ENCODE results near the gene CLASRP.
"Not testable (repeated sequence)": the region's sequence is repeated elsewhere in the genome, so short reads cannot be mapped to it uniquely, and the experiment has no call there.

CLASRP gene

GRCh38 chr19:45100201-45100600 lies 61.4 kb downstream of the CLASRP start:
- in situ Hi-C loops (cut with HindIII; ENCODE audit: low sequenced_read_pairs): no loop called here

GRCh38 chr19:45100846-45101252 lies 62.0 kb downstream of the CLASRP start:
- in situ Hi-C loops (cut with HindIII; ENCODE audit: low sequenced_read_pairs): no loop called here

- in situ Hi-C loops (cut with HindIII; ENCODE audit: low sequenced_read_pairs): no loop called here
These were observed 63.0 kb downstream of the CLASRP start for GRCh38 chr19:45101806-45102205.

- in situ Hi-C loops (cut with HindIII; ENCODE audit: low sequenced_read_pairs): no loop called here
These were observed 63.6 kb downstream of the CLASRP start for GRCh38 chr19:45102481-45102880.

GRCh38 chr19:45103156-45103507 lies 64.3 kb downstream of the CLASRP start:
- in situ Hi-C loops (cut with HindIII; ENCODE audit: low sequenced_read_pairs): no loop called here

- in situ Hi-C loops (cut with HindIII; ENCODE audit: low sequenced_read_pairs): no loop called here
These were observed 64.9 kb downstream of the CLASRP start for GRCh38 chr19:45103508-45104319.

GRCh38 chr19:45104658-45105349 lies 66.0 kb downstream of the CLASRP start:
- in situ Hi-C loops (cut with HindIII; ENCODE audit: low sequenced_read_pairs): no loop called here

GRCh38 chr19:45106363-45106762 lies 67.5 kb downstream of the CLASRP start:
- in situ Hi-C loops (cut with HindIII; ENCODE audit: low sequenced_read_pairs): not testable (repeated sequence)

GRCh38 chr19:45107621-45108150 lies 68.8 kb downstream of the CLASRP start:
- in situ Hi-C loops (cut with HindIII; ENCODE audit: low sequenced_read_pairs): no loop called here

- in situ Hi-C loops (cut with HindIII; ENCODE audit: low sequenced_read_pairs): no loop called here
These were observed 72.0 kb downstream of the CLASRP start for GRCh38 chr19:45110851-45111266.

GRCh38 chr19:45112111-45112827 lies 73.4 kb downstream of the CLASRP start:
- in situ Hi-C loops (cut with HindIII; ENCODE audit: low sequenced_read_pairs): no loop called here

- in situ Hi-C loops (cut with HindIII; ENCODE audit: low sequenced_read_pairs): no loop called here
These were observed 74.8 kb downstream of the CLASRP start for GRCh38 chr19:45113628-45114027.

- in situ Hi-C loops (cut with HindIII; ENCODE audit: low sequenced_read_pairs): no loop called here
These were observed 75.3 kb downstream of the CLASRP start for GRCh38 chr19:45114116-45114515.

GRCh38 chr19:45115809-45116615 lies 77.2 kb downstream of the CLASRP start:
- in situ Hi-C loops (cut with HindIII; ENCODE audit: low sequenced_read_pairs): no loop called here

GRCh38 chr19:45117167-45117594 lies 78.3 kb downstream of the CLASRP start:
- in situ Hi-C loops (cut with HindIII; ENCODE audit: low sequenced_read_pairs): no loop called here

GRCh38 chr19:45117671-45118070 lies 78.8 kb downstream of the CLASRP start:
- in situ Hi-C loops (cut with HindIII; ENCODE audit: low sequenced_read_pairs): no loop called here

GRCh38 chr19:45118106-45118505 lies 79.3 kb downstream of the CLASRP start:
- in situ Hi-C loops (cut with HindIII; ENCODE audit: low sequenced_read_pairs): no loop called here

- in situ Hi-C loops (cut with HindIII; ENCODE audit: low sequenced_read_pairs): not testable (repeated sequence)
These were observed 79.9 kb downstream of the CLASRP start for GRCh38 chr19:45118591-45119355.

- in situ Hi-C loops (cut with HindIII; ENCODE audit: low sequenced_read_pairs): no loop called here
These were observed 80.7 kb downstream of the CLASRP start for GRCh38 chr19:45119582-45119981.
